Loucy (cell line): ENCODE results near the gene CD9.

Experiments
- CTCF ChIP-seq: fragments of 200-600 bp; sonication (generic); conservative IDR thresholded peaks from 2 replicates; pipeline ENCODE4 v1.5.1; 2014; ENCODE audit warnings: mild to moderate bottlenecking, antibody characterized with exemption, low read length
- EZH2phosphoT487 ChIP-seq: fragments of 200-600 bp; IDR thresholded peaks from 2 replicates; pipeline ENCODE4 v1.6.1; 2018; ENCODE audit warnings: antibody characterized with exemption, mild to moderate bottlenecking, moderate library complexity, borderline replicate concordance

DNA sequence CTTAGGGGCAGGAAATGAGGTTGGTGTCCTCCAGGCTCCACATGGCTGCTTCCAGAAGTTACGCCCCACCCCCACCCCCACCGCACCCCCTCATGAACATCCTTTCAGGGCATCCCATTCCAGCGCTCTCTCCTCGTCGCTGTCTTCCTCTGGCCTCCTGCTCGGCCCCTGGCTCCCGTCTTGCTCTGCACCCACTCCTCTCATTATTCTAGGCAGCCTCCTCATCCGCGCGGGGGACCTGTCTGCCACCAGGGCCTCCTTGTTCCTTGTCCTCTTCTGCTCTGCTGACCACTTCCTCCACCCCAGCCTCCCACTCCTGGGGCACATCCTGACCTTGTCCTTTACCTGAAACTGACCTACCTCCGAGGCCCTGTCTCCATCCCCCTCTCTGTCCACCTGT, 80.5 kb downstream of the CD9 start:
- TF ChIP-seq CTCF (no peak), EZH2phosphoT487 (no peak)
